Glomerular visceral epithelial cell (primary cell): ENCODE results near the gene STX5.
"Not testable (repeated sequence)": the region's sequence is repeated elsewhere in the genome, so short reads cannot be mapped to it uniquely, and the experiment has no call there.

Experiments used
- DNase-seq: peaks from one replicate; pipeline ENCODE4 v3.0.0-alpha.2; 2016; ENCODE audit errors: extremely low spot score

The STX5 gene

GRCh38 chr11:62786318-62787004 lies 45.4 kb downstream of the STX5 start:
- peak; percentile 84 for DNase-seq

GRCh38 chr11:62782753-62783152 lies 49.1 kb downstream of the STX5 start:
- DNase-seq, result no peak

GRCh38 chr11:62778441-62778840 lies 53.4 kb downstream of the STX5 start:
- no peak for DNase-seq

DNA sequence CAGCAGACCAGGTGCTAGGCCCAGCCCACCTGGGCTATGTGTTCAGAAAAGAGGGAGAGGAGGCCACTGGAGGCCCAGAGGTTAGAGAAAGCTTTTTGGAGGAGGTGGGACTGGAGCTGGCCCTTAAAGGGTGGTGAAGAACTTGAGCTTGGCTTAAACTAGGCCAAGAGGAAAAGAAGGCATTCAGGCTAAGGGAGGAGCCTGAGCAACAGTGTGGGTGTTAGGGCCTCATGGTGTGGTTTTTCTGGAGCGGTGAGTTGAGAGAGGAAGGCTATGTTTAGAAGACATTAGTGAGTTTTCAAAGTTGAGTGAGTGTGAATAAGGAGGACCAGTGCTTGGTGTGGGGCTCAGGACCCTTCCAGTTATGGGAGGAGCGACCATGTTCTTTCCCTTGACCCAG lies 54.5 kb downstream of the STX5 start:
- no peak for DNase-seq

GRCh38 chr11:62775646-62776045 lies 56.2 kb downstream of the STX5 start:
- DNase-seq, result no peak

DNA sequence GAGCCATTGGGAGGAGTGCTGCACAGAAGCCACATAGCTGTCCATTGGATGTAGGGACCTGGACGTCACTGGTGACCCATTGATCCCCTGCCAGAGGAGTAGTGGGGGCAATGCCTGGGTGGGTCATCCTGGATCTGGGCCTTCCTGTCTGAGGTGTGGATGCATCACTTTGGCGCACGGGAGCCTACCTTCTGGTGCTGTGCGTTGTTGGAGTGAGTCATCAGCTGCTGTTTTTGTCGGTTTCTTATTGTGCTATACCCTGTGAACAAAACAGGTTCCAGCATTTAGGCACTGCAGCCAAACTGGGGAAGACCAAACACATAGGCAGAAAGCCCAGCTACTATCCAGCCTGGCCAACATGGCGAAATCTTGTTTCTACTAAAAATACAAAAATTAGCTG lies 57.4 kb downstream of the STX5 start:
- no peak for DNase-seq

- peak; percentile 96 for DNase-seq
These were observed 60.5 kb downstream of the STX5 start, which contains the start of gene TAF6L for GRCh38 chr11:62771144-62772021. TAF6L (plus strand) TSS chr11:62771396; CDS start chr11:62775784, 4,388 bp downstream.

DNA sequence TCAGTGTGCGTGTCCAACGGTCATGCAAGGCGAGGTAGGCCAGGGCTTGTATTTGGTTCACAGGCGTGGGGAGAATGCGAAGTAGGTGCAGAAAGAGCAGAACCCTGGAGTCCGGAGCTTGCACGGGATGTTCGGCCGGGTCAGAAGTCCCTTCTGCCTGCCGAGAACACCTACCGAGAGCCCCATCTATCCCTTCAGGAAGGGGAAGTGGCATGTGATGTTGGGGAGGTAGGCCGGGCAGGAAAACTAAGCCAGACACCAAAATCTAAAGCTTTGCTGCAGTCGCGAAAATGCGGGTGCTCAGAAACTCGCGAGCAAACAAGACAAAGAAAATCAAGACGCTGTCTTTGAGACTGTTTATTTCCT lies 61.1 kb downstream of the STX5 start:
- no peak for DNase-seq

DNA sequence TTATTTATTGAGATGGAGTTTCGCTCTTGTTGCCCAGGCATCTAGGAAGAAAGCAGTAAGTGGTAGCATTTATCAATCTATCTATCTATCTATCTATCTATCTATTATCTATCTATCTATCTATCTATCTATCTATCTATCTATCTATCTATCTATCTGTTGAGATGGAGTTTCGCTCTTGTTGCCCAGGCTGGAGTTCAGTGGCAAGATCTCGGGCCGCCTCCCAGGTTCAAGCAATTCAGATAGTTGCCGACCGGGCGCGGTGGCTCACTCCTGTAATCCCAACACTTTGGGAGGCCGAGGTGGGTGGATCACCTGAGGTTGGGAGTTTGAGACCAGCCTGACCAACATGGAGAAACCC lies 71.0 kb downstream of the STX5 start:
- DNase-seq, result not testable (repeated sequence)

DNA sequence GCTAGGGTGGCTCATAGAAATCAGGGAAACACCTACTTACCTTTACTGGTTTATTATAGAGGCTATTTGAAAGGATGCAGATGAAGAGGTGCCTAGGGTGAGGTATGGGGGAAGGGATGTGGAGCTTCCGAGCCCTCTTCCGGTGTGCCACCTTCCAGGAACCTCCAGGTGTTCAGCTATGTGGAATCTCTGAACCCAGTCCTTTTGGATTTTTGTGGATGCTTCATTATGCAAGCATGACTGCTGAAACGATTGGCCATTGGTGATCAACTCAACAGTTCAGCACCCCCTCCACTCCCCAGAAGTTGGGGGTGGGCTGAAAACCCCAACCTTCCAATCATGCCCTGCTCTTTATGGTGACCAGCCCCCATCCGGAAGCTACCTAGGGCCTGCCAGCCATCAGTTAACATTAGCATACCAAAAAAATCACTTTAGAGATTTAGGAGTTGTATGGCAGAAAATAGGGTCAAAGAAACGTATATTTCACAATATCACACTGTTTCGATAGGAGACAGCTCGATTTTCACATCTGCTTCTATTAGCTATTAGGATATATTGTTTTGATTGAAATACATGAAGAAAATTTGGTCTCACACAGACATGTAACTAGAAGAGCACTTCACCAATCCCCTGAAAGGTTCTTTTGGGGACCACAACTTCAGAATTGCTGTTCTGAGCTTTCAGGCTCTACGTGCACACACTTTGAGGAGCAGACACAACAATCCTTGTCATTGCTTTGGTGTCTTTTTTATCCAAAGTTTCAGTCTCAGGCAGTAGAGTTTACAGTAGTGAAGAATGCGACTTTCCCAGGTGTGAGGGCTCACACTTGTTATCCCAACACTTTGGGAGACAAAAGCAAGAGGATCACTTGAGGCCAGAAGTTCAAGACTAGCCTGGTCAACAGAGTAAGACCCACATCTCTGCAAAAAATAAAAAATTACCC lies 73.7 kb downstream of the STX5 start:
- DNase-seq, result no peak
